Umbilical cord (tissue), 2 donors: ENCODE results near the gene CCDC74A. TPM values are rescaled to one million over a fixed set of nuclear protein-coding genes. Genes with fewer than 3 reads are reported as not detected.
"Not testable (repeated sequence)": the region's sequence is repeated elsewhere in the genome, so short reads cannot be mapped to it uniquely, and the experiment has no call there.

ENCODE experiments used
- DNase-seq: peaks from one replicate; pipeline ENCODE4 v3.0.0-alpha.2; 2015; ENCODE audit warnings: low spot score
- total RNA-seq: library from RNA; depleted of rRNA; stranded (reverse); fragments of >200 nt; gene quantifications from one replicate; pipeline ENCODE4 v1.2.3, GENCODE V29; 2014; ENCODE audit warnings: low replicate concordance; ENCODE audit not compliant: insufficient read depth

CCDC74A gene
- total RNA-seq, 1 donor from 2014 or later, result not detected

DNA sequence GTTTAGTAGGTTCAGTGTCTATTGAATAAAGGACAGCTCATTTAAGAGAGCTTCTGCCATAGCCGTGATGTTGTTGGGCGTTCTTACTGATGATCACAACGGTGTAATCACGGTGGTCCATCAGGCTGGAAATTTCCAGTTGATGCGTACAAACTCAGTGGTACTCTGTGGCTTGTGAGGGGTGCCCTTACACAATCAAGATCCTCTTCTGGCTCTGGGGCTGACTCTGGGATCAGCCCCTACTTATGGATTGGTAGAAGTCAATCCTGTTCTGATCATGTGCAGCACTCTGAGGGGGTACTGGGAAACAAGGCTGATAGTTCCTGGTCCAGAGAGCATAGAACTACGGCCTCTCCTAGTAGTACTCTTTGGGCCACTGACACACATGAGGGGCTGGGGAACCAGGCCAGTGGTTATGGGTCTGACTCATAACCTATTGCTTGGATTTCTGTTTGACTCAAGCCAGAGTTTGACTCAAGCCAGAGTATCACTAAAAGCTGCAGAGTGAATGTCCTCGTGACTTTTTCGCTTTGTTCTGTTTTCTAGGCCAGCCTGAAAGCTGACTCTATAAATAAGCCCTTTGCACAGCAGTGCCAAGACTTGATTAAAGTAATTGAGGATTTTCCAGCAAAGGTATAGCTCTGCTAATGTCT is 29.2 kb upstream of the CCDC74A start:
- DNase-seq, result not testable (repeated sequence)

DNA sequence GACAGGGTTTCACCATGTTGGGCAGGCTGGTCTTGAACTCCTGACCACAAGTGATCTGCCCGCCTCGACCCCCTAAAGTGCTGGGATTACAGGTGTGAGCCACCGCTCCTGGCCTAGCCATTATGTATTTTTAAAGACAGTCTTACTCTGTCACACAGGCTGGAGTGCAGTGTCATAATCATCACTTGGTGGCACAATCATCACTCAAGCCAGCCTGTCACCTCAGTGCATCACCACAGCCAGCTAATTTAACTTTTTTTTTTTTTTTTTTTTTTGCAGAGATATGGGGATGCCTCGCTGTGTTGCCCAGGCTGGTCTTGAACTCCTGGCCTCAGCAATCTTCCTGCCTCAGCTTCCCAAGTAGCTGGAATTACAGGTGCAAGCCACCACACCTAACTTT is 24.1 kb upstream of the CCDC74A start:
- not testable (repeated sequence) for DNase-seq

DNA sequence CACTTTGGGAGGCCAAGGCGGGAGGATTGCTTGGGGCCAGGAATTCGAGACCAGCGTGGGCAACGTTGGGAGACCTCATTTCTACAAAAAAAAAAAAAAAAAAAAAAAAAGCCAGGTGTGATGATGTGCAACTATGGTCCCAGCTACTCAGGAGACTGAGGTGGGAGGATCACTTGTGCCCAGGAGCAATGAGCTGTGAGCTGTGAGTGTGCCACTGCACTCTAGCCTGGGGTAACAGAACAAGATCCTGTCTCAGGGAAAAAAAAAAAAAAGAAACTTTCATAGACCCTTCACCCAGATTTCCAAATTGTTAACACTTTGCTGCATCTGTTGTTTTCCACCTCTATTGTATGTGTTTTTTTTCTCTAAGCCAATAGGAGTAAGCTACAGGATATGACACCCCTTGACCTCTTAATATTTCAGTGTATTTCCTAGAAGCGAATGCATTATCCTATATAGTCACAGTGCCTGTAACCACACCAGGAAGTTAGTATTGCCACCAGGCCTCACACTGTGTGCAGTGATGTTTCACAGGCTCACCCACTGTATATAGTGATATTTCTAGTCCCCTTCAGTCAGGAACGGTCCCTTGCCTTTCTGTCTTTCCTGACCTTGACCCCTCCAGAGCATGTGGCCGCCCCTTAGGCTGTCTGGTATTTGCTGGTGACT is 23.5 kb upstream of the CCDC74A start:
- not testable (repeated sequence) for DNase-seq

- no peak for DNase-seq
Measured at GRCh38 chr2:131509615-131510014, 18.1 kb upstream of the CCDC74A start.

- peak; percentile 18 for DNase-seq
Measured at GRCh38 chr2:131511291-131511968, 16.3 kb upstream of the CCDC74A start.

- not testable (repeated sequence) for DNase-seq
Measured at GRCh38 chr2:131511969-131512870, 15.5 kb upstream of the CCDC74A start.

GRCh38 chr2:131514408-131515166 is 13.1 kb upstream of the CCDC74A start:
- not testable (repeated sequence) for DNase-seq

DNA sequence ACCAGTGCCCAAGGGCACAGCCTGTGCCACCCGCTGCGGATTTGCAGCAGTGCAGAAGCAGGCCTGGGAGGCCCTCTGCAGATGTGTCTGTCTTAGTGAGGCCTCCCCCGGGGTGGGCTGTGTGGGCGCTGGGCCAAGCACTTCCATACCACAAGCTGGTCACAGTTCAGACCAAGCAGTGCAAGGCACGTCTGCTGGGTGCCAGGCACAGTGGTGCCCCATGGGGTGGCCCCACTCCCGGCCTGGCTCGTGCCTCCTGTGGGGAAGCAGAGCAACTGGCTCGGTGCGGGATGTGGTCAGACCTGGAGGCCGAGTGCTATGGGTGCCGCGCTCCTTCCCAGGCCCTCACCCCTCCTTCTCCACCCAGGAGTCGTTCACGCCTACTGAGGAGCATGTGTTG is 12.5 kb upstream of the CCDC74A start:
- not testable (repeated sequence) for DNase-seq

GRCh38 chr2:131516011-131516410 is 11.7 kb upstream of the CCDC74A start:
- DNase-seq, result no peak

GRCh38 chr2:131516621-131517020 is 11.1 kb upstream of the CCDC74A start:
- DNase-seq, result not testable (repeated sequence)

GRCh38 chr2:131517106-131517831 is 10.4 kb upstream of the CCDC74A start:
- no peak for DNase-seq

DNA sequence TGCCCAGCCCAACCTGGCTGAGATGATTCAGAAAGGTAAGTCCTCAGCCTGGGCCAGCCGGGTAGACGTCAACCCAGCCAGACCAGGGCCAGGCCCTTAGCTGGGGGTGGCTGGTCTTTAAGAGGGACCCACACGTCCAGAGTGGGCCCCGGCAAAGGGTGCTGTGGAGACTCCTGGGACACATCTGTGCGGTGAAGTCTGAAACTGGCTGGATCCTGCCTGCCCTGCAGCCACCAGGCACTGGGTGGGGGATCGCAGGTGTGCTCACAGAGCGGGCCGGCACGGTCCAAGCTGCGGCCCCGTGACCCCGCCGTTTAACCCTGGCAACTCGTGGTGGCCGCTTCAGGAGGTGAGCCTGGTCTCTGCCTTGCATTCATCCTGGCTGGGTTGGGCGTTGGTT is 9.8 kb upstream of the CCDC74A start:
- DNase-seq, result not testable (repeated sequence)

DNA sequence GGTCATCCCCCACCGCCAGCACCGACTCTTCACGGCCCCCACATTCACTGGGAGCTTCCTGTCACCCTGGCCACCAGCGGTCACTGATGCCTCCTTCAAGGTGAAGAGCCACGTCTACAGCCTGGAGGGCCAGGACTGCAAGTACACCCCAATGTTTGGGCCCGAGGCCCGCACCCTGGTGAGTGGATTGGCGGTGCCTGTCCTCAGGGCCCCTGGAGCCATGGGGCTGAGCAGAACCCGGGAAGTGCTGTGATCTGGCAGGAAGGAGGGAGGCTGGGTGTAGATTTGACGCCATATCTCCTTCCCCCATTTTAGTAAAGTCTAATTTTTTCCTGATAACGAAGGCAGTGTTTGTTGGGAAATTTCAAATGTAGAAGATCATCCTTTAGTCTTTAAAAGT is 9.2 kb upstream of the CCDC74A start:
- not testable (repeated sequence) for DNase-seq

GRCh38 chr2:131519466-131519865 is 8.2 kb upstream of the CCDC74A start:
- DNase-seq, result no peak

DNA sequence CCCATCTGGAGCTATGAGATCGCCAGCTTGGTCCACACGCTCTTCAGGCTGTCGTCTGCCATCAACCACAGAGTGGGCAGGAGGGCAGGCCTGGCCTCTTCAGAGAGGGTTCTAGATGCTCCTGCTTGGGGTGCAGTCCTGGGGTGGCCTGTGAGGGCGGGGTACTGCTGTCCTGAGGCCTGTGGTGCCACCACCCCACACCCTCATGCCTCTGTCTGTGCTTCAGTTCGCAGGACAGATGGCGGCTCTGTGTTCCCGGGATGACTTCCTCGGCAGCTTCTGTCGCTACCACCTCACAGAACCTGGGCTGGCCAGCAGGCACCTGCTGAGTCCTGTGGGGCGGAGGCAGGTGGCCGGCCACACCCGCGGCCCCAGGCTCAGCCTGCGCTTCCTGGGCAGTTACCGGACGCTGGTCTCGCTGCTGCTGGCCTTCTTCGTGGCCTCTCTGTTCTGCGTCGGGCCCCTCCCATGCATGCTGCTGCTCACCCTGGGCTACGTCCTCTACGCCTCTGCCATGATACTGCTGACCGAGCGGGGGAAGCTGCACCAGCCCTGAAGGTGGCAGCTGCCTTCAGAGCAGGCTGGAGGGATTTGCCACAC is 7.7 kb upstream of the CCDC74A start:
- not testable (repeated sequence) for DNase-seq

DNA sequence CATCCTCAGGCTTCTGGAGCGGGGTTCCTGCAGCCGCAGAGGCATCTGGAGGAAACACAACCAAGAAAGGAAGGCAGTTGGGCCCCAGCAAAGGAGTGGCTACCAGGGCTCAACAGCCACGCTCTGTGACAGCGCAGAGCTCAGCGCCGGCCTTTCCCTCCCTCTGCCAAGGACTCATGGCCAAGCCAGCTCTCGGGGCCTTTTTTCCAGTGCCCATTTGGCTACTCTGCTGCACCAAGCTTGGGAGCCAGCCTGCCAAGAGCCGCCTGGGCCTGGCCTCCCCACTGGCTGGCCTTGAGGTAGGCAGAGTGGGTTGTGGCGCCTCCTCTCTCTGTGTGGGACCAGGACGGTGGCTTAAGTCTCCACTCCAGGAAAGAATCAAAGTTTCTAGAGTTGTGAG is 7.2 kb upstream of the CCDC74A start:
- DNase-seq, result no peak

GRCh38 chr2:131521524-131521923 is 6.2 kb upstream of the CCDC74A start:
- DNase-seq, result not testable (repeated sequence)

GRCh38 chr2:131521961-131522781 is 5.5 kb upstream of the CCDC74A start:
- DNase-seq, result no peak

- not testable (repeated sequence) for DNase-seq
Measured at GRCh38 chr2:131525256-131525655, 2.4 kb upstream of the CCDC74A start.
